NCI-H345 treated with DMSO at 0.1 percent for 48 hours (cell line): ENCODE measurements around the gene GSTA2.
"Not testable (repeated sequence)": the region's sequence is repeated elsewhere in the genome, so short reads cannot be mapped to it uniquely, and the experiment has no call there.

Source experiments
- DNase-seq: peaks from one replicate; lab custom pipeline; 2025; ENCODE audit not compliant: unreplicated experiment; lab: John Stamatoyannopoulos, UW

The GSTA2 gene

GRCh38 chr6:52763322-52763916, at the start of gene GSTA2:
GSTA2 (minus strand) TSS chr6:52763475; CDS start chr6:52757947, 5,528 bp downstream.
- not testable (repeated sequence) for DNase-seq

GRCh38 chr6:52809777-52810176, 46.5 kb upstream of the GSTA2 start:
- not testable (repeated sequence) for DNase-seq

- no peak for DNase-seq
Measured at GRCh38 chr6:52808660-52809059, 45.4 kb upstream of the GSTA2 start.

DNA sequence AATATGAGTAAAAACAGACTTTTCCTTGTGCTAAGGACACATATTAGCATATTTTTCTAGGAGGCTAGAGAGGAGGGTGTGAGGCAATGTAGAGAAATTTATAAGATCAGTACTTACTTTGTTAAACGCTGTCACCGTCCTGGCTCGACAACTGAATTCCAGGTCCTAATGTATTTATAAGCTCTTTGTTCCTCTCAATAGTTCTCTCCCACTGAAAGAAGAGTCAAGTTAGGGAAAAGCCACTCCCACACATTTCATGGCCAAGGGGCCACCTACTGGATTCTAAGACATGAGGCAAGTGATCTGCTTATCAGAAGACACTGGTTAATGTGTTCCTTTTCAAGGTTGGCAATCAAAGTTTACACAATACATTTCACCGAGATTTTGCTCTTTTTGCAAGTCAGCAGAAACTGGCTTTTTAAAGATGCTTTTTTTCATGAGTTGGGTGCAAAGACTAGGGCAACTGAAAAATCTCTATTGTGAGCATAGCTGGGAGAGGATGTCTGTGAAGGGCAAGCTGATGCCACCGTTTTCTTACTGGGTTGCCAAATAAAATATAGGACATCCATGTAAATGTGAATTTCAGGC, 40.5 kb upstream of the GSTA2 start, which contains the start of gene GSTA1:
Gene GSTA1 (minus strand): TSS at position 149 of the 588 bp plus-strand sequence. CDS start 4,549 bp downstream, outside the sequence.
- not testable (repeated sequence) for DNase-seq

DNA sequence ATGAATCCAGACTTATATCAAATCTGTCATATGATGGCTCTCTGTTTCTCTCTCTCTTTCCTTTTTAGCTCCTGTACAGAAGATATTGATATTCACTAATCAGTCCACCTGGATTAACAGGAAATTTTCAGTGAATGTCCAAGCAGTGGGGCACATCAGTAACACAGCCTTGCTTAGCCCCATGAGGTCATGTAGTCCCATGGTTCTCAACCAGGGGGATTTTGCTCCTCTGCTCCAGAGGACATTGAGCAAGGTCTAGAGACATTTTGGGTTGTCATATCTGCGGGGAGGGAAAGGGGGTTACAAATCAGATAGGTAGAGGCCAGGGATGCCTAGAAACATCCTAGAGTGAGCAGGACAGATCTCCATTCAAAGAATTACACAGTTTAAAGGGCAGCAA, 39.5 kb upstream of the GSTA2 start:
- DNase-seq, result no peak

DNA sequence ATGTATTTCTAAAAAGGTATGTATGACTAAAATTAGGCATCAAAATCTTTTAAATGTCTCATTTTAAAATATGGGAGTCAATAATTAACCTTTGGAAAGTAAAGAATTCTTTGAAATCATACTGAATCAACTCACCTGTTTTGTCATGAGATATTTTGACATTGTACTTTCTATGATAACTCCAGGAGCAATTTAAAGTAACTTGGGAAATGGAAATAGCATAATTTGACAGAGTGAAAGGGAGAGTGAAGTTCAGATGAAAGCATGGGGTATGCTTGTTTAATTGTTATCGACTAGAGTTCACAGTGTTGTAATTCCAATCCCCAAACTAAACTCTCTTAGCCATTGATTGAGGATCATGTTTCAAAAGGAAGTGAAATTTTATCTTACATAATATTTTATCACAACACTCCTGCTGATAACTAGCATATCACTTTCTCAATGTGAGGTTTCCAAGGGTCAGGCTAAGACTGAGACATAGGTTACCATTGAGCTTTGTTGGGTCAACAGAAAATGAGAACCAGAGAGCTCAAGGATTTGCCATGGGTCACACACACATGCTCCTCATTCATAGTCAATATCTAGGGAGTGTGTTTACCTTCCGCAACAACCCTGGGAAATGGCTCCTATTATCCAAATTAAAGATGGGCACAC, 38.0 kb upstream of the GSTA2 start:
- no peak for DNase-seq

DNA sequence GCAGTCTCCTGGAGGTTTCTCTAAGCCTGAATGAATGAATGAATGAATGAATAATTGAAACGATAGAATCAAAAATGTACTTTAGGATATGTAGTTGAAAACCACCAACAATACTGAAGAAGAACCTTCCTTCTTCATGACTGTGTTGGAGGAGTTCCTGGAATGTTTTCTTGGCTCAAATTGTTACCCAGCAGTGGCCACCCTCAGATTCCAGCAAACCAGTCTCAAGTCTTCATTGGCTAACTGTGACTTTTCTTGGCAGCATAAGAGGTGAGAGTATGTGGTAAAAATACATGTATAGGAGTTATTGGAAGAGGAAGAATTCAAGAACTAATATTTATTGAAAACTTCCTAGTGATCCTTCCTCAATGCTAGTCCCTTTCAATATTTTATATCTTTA, 36.0 kb upstream of the GSTA2 start:
- not testable (repeated sequence) for DNase-seq

GRCh38 chr6:52794366-52794765, 31.1 kb upstream of the GSTA2 start:
- not testable (repeated sequence) for DNase-seq

- DNase-seq, result no peak
Measured at GRCh38 chr6:52790861-52791260, 27.6 kb upstream of the GSTA2 start.

DNA sequence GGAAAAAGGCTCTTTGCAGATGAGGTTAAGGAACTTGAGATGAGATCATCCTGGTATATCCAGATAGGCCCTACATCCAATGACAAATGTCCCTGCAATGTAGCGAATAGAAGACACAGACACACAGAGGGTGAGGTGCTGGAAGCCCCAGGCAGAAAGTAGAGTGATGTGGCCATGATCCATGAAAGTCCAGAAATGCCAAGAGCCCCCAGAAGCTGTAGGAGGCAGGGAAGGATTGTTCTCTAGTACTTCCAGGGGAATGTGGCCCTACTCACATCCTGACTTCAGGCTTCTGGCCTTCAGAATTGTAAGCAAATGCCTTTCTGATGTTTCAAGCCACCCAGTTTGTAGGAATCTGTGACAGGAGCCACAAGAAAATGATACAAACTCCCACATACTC, 26.4 kb upstream of the GSTA2 start:
- not testable (repeated sequence) for DNase-seq

DNA sequence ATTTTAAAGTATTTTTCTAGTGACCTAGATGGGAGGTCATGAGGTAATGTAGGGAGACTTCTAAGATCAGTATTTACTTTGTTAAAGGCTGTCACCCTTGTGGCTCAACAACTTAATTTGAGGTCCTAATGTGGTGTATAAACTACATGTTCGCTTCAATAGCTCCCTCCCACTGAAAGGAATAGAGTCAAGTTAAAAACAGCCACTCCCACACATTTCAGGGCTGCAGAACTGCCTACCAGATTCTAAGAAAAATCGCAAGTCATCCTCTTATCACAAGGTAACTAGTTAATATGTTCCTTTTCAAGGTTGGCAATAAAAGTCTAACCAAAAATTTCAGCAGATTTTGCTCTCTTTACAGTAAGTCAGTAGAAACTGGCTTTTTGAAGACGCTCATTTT, 25.2 kb upstream of the GSTA2 start:
- no peak for DNase-seq

DNA sequence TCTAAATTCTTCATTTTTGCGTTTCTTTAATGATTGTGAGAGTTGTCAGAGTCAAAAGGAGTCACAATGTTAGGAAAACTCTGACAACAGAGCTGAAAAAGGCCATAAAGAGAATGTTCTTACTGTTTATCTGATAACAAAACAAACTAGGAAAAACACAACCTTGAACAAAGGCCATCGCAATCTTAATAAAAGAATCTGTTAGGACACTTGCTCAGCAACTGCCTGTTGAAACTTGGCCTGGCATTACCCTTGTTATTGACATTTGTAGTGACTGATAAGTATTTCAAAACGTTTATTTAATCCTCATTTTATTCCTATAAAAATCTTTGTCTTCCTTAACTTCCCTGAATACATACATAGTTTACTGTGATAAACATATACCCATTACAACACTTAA, 24.6 kb upstream of the GSTA2 start:
- DNase-seq, result no peak

DNA sequence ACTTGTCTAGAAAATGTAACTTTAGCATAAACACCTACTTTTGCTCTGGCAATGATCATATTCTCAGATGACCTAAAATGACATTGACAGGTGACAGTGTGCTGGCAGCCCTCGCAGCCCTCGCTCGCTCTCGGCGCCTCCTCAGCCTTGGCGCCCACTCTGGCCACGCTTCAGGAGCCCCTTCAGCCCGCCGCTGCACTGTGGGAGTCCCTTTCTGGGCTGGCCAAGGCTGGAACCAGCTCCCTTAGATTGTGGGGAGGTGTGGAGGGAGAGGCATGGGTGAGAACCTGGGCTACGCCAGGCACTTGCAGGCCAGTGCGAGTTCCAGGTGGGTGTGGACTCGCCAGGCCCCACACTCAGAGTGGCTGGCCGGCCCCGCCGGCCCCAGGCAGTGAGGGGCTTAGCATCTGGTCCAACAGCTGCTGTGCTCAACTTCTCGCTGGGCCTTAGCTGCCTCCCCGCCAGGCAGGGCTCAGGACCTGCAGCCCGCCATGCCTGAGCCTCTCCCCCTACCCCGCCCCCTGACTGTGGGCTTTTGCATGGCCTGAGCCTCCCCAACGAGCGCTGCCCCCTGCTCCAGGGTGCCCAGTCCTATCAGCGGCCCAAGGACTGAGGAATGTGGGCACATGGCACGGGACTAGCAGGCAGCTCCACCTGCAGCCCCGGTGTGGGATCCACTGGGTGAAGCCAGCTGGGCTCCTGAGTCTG, 23.1 kb upstream of the GSTA2 start:
- DNase-seq, result no peak

DNA sequence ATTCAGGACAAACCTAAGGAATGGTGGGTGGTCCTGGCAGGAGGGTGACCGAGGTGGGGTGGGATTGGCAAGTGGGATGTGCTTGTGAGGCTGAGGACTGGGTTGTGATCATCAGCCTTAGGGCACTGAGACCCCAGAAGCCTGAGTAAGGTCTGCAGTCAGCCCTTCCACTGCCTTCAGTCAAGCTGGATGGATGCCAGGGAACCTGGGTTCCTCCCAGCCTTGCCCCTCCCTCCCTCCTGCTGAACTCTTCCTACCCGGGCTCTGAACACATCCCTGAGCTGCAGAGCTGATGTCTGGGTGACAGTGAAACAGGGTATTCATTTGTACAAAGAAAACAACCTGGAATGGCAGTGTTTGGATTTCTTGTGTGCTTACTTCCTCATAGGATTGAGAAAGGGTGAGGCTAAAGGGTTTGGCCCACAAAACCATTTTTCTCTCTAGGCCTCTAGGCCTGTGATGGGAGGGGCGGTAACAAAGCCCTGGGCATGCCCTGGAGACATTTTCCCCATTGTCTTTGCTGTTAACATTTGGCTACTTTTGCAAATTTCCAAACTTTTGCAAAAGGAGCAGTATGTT, 19.5 kb upstream of the GSTA2 start:
- DNase-seq, result not testable (repeated sequence)

- DNase-seq, result not testable (repeated sequence)
Measured at GRCh38 chr6:52782209-52782608, 18.9 kb upstream of the GSTA2 start.

- DNase-seq, result no peak
Measured at GRCh38 chr6:52779237-52779636, 16.0 kb upstream of the GSTA2 start.

DNA sequence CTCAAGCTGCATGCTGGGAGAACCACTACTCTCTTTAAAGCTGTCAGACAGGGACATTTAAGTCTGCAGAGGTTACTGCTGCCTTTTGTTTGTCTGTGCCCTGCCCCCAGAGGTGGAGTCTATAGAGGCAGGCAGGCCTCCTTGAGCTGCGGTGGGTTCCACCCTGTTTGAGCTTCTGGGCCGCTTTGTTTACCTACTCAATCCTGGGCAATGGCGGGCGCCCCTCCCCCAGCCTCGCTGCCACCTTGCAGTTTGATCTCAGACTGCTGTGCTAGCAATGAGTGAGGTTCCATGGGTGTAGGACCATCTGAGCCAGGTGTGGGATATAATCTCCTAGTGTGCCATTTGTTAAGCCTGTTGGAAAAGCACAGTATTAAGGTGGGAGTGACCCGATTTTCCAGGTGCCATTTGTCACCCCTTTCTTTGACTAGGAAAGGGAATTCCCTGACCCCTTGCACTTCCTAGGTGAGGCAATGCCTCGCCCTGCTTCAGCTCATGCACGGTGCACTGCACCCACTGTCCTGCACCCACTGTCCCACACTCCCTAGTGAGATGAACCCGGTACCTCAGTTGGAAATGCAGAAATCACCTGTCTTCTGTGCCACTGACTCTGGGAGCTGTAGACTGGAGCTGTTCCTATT, 13.6 kb upstream of the GSTA2 start:
- not testable (repeated sequence) for DNase-seq

DNA sequence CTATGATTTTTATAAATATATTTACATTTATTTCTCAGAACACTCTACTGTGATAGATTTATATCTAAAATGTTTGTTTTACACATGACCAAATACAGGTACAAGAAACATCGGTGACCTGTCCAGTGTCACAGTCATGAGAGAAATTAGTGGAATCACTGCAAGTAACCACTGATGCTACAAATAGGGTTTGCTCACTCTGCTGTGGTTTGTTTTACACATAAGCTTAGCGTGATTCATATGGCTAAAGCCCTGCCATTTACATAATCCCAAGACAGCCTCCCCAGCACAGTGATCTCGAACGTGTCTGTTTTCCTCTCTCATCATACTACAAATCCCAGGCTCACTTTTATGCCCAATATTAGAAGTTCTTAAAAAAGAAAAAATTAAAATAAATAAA, 6.1 kb upstream of the GSTA2 start:
- DNase-seq, result not testable (repeated sequence)

DNA sequence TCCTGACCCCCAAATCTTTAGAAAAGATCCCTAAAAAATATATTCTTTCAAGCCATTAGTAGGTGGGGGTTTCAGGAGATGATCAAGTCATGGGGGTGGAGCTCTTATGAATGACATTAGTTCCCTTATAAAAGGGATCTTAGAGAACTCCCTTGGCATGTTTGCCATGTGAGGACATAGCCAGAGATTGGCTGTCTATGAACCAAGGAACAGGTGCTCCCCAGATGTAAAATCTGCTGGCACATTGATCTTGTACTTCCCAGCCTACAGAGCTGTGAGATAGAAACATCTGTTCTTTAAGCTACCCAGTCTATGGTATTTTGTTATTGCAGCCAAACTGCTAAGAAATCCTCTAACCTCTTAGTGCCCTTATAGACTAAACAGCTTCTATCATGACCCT, 4.4 kb upstream of the GSTA2 start:
- DNase-seq, result not testable (repeated sequence)

GRCh38 chr6:52761673-52762491, 1.4 kb downstream of the GSTA2 start:
- not testable (repeated sequence) for DNase-seq
